NCI-H2081 (cell line): ENCODE results near the gene TGFBRAP1.

Source experiments
- DNase-seq, 2 experiments: peaks; one replicate each; lab custom pipeline; 2025; lab: John Stamatoyannopoulos, UW

Gene TGFBRAP1

GRCh38 chr2:105309147-105309545, 20.4 kb downstream of the TGFBRAP1 start:
- DNase-seq, result no peak

- DNase-seq, result no peak
Measured at GRCh38 chr2:105308382-105309146, 21.0 kb downstream of the TGFBRAP1 start.

- DNase-seq, result no peak
Measured at GRCh38 chr2:105307962-105308361, 21.6 kb downstream of the TGFBRAP1 start.

GRCh38 chr2:105307550-105307949, 22.0 kb downstream of the TGFBRAP1 start:
- no peak for DNase-seq

- no peak for DNase-seq
Measured at GRCh38 chr2:105307146-105307545, 22.4 kb downstream of the TGFBRAP1 start.

- no peak for DNase-seq
Measured at GRCh38 chr2:105301646-105302045, 27.9 kb downstream of the TGFBRAP1 start.

- no peak for DNase-seq
Measured at GRCh38 chr2:105299290-105299689, 30.2 kb downstream of the TGFBRAP1 start.

GRCh38 chr2:105298017-105298416, 31.5 kb downstream of the TGFBRAP1 start:
- no peak for DNase-seq

- DNase-seq, result no peak
Measured at GRCh38 chr2:105297216-105297615, 32.3 kb downstream of the TGFBRAP1 start.

GRCh38 chr2:105296017-105296611, 33.4 kb downstream of the TGFBRAP1 start:
- DNase-seq, result no peak

- peak in 1 of 2 experiments; percentile 11 for DNase-seq
Measured at GRCh38 chr2:105294844-105295481, 34.6 kb downstream of the TGFBRAP1 start.

- no peak for DNase-seq
Measured at GRCh38 chr2:105294046-105294445, 35.5 kb downstream of the TGFBRAP1 start.

- no peak for DNase-seq
Measured at GRCh38 chr2:105291981-105292380, 37.6 kb downstream of the TGFBRAP1 start.

GRCh38 chr2:105290981-105291660, 38.4 kb downstream of the TGFBRAP1 start:
- no peak for DNase-seq

- no peak for DNase-seq
Measured at GRCh38 chr2:105288133-105288532, 41.4 kb downstream of the TGFBRAP1 start.

- DNase-seq, result peak; percentile 3 to 9
Measured at GRCh38 chr2:105287692-105288091, 41.8 kb downstream of the TGFBRAP1 start.

GRCh38 chr2:105283532-105283931, 46.0 kb downstream of the TGFBRAP1 start:
- no peak for DNase-seq

GRCh38 chr2:105280281-105280680, 49.3 kb downstream of the TGFBRAP1 start:
- no peak for DNase-seq

GRCh38 chr2:105279126-105279525, 50.4 kb downstream of the TGFBRAP1 start:
- DNase-seq, result no peak

- peak in 1 of 2 experiments; percentile 5 for DNase-seq
Measured at GRCh38 chr2:105278654-105279053, 50.9 kb downstream of the TGFBRAP1 start.

- DNase-seq, result no peak
Measured at GRCh38 chr2:105274046-105274445, 55.5 kb downstream of the TGFBRAP1 start.

- no peak for DNase-seq
Measured at GRCh38 chr2:105272176-105272575, 57.4 kb downstream of the TGFBRAP1 start.
